Naive thymus-derived CD8-positive, alpha-beta T cell (primary cell): ENCODE measurements around the gene MYO18B. TPM values are rescaled to one million over a fixed set of nuclear protein-coding genes. Genes with fewer than 3 reads are reported as not detected.
"Not testable (repeated sequence)": the region's sequence is repeated elsewhere in the genome, so short reads cannot be mapped to it uniquely, and the experiment has no call there.

ENCODE experiments used
- ATAC-seq, 2 donors: fragments of 150-1000 bp; cut with Tn5 transposase in 1 of 2; sonication (Bioruptor Pico), chemical (Tn5 transposase) in 1 of 2; 1 replicate in 1 of 2; 2 replicates in 1 of 2; pipeline ENCODE4 v1.10.0; 2021; ENCODE audit warnings: mild to moderate bottlenecking in 2 of 2, moderate library complexity in 2 of 2
- POLR2A ChIA-PET: fragments of 350-600 bp; sonication (Branson Sonifier 250); formaldehyde crosslinking; loops from one replicate; lab custom pipeline; 2021; ENCODE audit warnings: antibody characterized with exemption; lab: Charles Lee
- DNase-seq, 10 donors: peaks; one replicate each; pipeline versions ENCODE4 v3.0.0 to v3.0.0-alpha.2; 2020 to 2022
- H3K27ac Mint-ChIP-seq, 10 donors: one replicate each; pipeline ENCODE4 v1.8.0; 2020 to 2022; ENCODE audit warnings: mild to moderate bottlenecking in 10 of 10, mixed read lengths in 10 of 10, moderate library complexity in 4 of 10, inconsistent platforms in 1 of 10
- H3K27me3 Mint-ChIP-seq, 5 donors: one replicate each; pipeline ENCODE4 v1.8.0; 2021 to 2022; ENCODE audit warnings: mixed read lengths in 5 of 5
- H3K36me3 Mint-ChIP-seq, 3 donors: one replicate each; pipeline ENCODE4 v1.8.0; 2020 to 2022; ENCODE audit warnings: mixed read lengths in 3 of 3, mild to moderate bottlenecking in 2 of 3, inconsistent platforms in 1 of 3
- H3K4me1 Mint-ChIP-seq, 4 donors: one replicate each; pipeline ENCODE4 v1.8.0; 2021 to 2022; ENCODE audit warnings: mixed read lengths in 4 of 4
- H3K4me3 Mint-ChIP-seq, 10 donors: one replicate each; pipeline ENCODE4 v1.8.0; 2020 to 2022; ENCODE audit warnings: mild to moderate bottlenecking in 10 of 10, mixed read lengths in 10 of 10, moderate library complexity in 6 of 10, inconsistent platforms in 1 of 10
- H3K9me3 Mint-ChIP-seq, 9 donors: one replicate each; pipeline ENCODE4 v1.8.0; 2020 to 2022; ENCODE audit warnings: mixed read lengths in 9 of 9, mild to moderate bottlenecking in 3 of 9, inconsistent platforms in 1 of 9, moderate library complexity in 1 of 9
- polyA plus RNA-seq, 3 donors: library from polyadenylated mRNA; unstranded; fragments of 300-500 nt; fragmentation: Illumina TruSeq; gene quantifications; one replicate each; pipeline ENCODE4 v1.2.3, GENCODE V29; 2021
- total RNA-seq, 8 experiments: library from RNA in 2 of 8; stranded (reverse) in 2 of 8; gene quantifications; one replicate each; pipeline ENCODE4 v1.2.3 and lab custom pipeline; 2021 to 2026

The MYO18B gene
- total and polyA plus RNA-seq, 5 experiments from 2014 or later = 0.14 to 1.4 (median 1.1) TPM; not detected in 2

- no peak for ATAC-seq
- no peak overlapping the region for H3K4me3 Mint-ChIP-seq
- POLR2A ChIA-PET = no interaction called here
- DNase-seq = no peak
- H3K4me1 Mint-ChIP-seq = peaks cover 11 to 17% (median 14%) of the 10 kb centered on the region in 4 donors
- no peak overlapping the region for H3K27ac Mint-ChIP-seq
- H3K36me3 Mint-ChIP-seq = no peaks in the 10 kb centered on the region
- no peaks in the 10 kb centered on the region for H3K9me3 Mint-ChIP-seq
- H3K27me3 Mint-ChIP-seq = peaks cover 0 to 23% (median 6%) of the 10 kb centered on the region in 5 donors
Observed at GRCh38 chr22:25970374-25970911, 228.5 kb downstream of the MYO18B start.

- DNase-seq (no peak), ATAC-seq (no peak)
- Mint-ChIP-seq H3K4me3 (no peak overlapping the region), H3K9me3 (no peaks in the 10 kb centered on the region), H3K27ac (no peak overlapping the region), H3K27me3 (peaks cover 0 to 23% (median 6%) of the 10 kb centered on the region in 5 donors), H3K36me3 (no peaks in the 10 kb centered on the region), H3K4me1 (peaks cover 8 to 12% (median 10%) of the 10 kb centered on the region in 4 donors)
- POLR2A ChIA-PET = no interaction called here
Observed at GRCh38 chr22:25970999-25971811, 229.2 kb downstream of the MYO18B start.

- Mint-ChIP-seq H3K4me1 (peaks cover 0 to 3% (median under 1%) of the 10 kb centered on the region in 4 donors), H3K4me3 (no peak overlapping the region)
- ATAC-seq = no peak
Observed at GRCh38 chr22:25972397-25972796, 230.4 kb downstream of the MYO18B start.

GRCh38 chr22:25976356-25976755, 234.4 kb downstream of the MYO18B start:
- no peak for ATAC-seq

More at GRCh38 chr22:25972397-25972796, 230.4 kb downstream of the MYO18B start:
- POLR2A ChIA-PET = no interaction called here
- peaks cover 0 to 23% (median 6%) of the 10 kb centered on the region in 5 donors for H3K27me3 Mint-ChIP-seq
- no peaks in the 10 kb centered on the region for H3K36me3 Mint-ChIP-seq
- no peaks in the 10 kb centered on the region for H3K9me3 Mint-ChIP-seq
- no peak for DNase-seq
- H3K27ac Mint-ChIP-seq = no peak overlapping the region

GRCh38 chr22:25979968-25980367, 238.0 kb downstream of the MYO18B start:
- DNase-seq (no peak), ATAC-seq (no peak)
- Mint-ChIP-seq H3K4me1 (no peaks in the 10 kb centered on the region), H3K27ac (no peak overlapping the region), H3K9me3 (peaks cover 0 to 2% (median 0%) of the 10 kb centered on the region in 9 donors), H3K4me3 (no peak overlapping the region), H3K36me3 (no peaks in the 10 kb centered on the region), H3K27me3 (peaks cover 7 to 38% (median 10%) of the 10 kb centered on the region in 5 donors)
- POLR2A ChIA-PET = no interaction called here

More at GRCh38 chr22:25976356-25976755, 234.4 kb downstream of the MYO18B start:
- H3K36me3 Mint-ChIP-seq = no peaks in the 10 kb centered on the region
- H3K4me3 Mint-ChIP-seq = no peak overlapping the region
- DNase-seq = no peak
- no peaks in the 10 kb centered on the region for H3K4me1 Mint-ChIP-seq
- peaks cover 7 to 49% (median 15%) of the 10 kb centered on the region in 5 donors for H3K27me3 Mint-ChIP-seq
- POLR2A ChIA-PET = no interaction called here
- H3K27ac Mint-ChIP-seq = no peak overlapping the region
- no peaks in the 10 kb centered on the region for H3K9me3 Mint-ChIP-seq

- H3K27ac Mint-ChIP-seq, ATAC-seq, DNase-seq, H3K4me3 Mint-ChIP-seq, H3K4me1 Mint-ChIP-seq, H3K36me3 Mint-ChIP-seq, H3K9me3 Mint-ChIP-seq, POLR2A ChIA-PET: not testable (repeated sequence)
- peaks cover 2 to 38% (median 10%) of the 10 kb centered on the region in 5 donors for H3K27me3 Mint-ChIP-seq
Observed at GRCh38 chr22:25984911-25985310, 242.9 kb downstream of the MYO18B start.

GRCh38 chr22:25987948-25988347, 246.0 kb downstream of the MYO18B start:
- Mint-ChIP-seq H3K4me3 (peak overlapping the region in 6 of 10 donors; percentile 2 to 60 (median 42)), H3K27ac (peak overlapping the region in 3 of 10 donors; percentile 16 to 81 (median 63)), H3K9me3 (peaks cover 0 to 3% (median 0%) of the 10 kb centered on the region in 9 donors), H3K27me3 (peaks cover 2 to 14% (median 9%) of the 10 kb centered on the region in 5 donors), H3K36me3 (no peaks in the 10 kb centered on the region), H3K4me1 (peaks cover 6 to 8% (median 7%) of the 10 kb centered on the region in 4 donors)
- DNase-seq (peak in 1 of 10 donors; percentile 5), ATAC-seq (peak in 1 of 2 donors; percentile 46)
- POLR2A ChIA-PET = interaction anchor here (0.6 kb wide), 1 partner anchor 78 kb away, joined by 8 read pairs; no protein-coding TSS in a partner anchor

GRCh38 chr22:25990940-25991339, 249.0 kb downstream of the MYO18B start:
- ATAC-seq (no peak), DNase-seq (no peak)
- Mint-ChIP-seq H3K36me3 (no peaks in the 10 kb centered on the region), H3K9me3 (peaks cover 0 to 3% (median 0%) of the 10 kb centered on the region in 9 donors), H3K27ac (no peak overlapping the region), H3K4me1 (peaks cover 6 to 8% (median 7%) of the 10 kb centered on the region in 4 donors), H3K27me3 (peaks cover 2 to 10% (median 6%) of the 10 kb centered on the region in 5 donors), H3K4me3 (no peak overlapping the region)
- POLR2A ChIA-PET = no interaction called here

- no peak for ATAC-seq
- no peak overlapping the region for H3K27ac Mint-ChIP-seq
- POLR2A ChIA-PET = no interaction called here
- H3K9me3 Mint-ChIP-seq = peaks cover 0 to 3% (median 0%) of the 10 kb centered on the region in 9 donors
- H3K4me1 Mint-ChIP-seq = peaks cover 6 to 8% (median 7%) of the 10 kb centered on the region in 4 donors
- peaks cover 0 to 15% (median 13%) of the 10 kb centered on the region in 5 donors for H3K27me3 Mint-ChIP-seq
- H3K4me3 Mint-ChIP-seq = no peak overlapping the region
- no peak for DNase-seq
- H3K36me3 Mint-ChIP-seq = no peaks in the 10 kb centered on the region
Observed at GRCh38 chr22:25992331-25992730, 250.3 kb downstream of the MYO18B start.

GRCh38 chr22:25996669-25997068, 254.7 kb downstream of the MYO18B start:
- peaks cover 4 to 24% (median 14%) of the 10 kb centered on the region in 5 donors for H3K27me3 Mint-ChIP-seq
- no peak overlapping the region for H3K27ac Mint-ChIP-seq
- POLR2A ChIA-PET = no interaction called here
- no peaks in the 10 kb centered on the region for H3K36me3 Mint-ChIP-seq
- ATAC-seq = no peak
- H3K4me1 Mint-ChIP-seq = peaks cover 0 to 2% (median 0%) of the 10 kb centered on the region in 4 donors
- peaks cover 0 to 9% (median 0%) of the 10 kb centered on the region in 9 donors for H3K9me3 Mint-ChIP-seq
- DNase-seq = no peak
- H3K4me3 Mint-ChIP-seq = no peak overlapping the region

GRCh38 chr22:25997886-25998775, 256.1 kb downstream of the MYO18B start:
- Mint-ChIP-seq H3K4me3 (no peak overlapping the region), H3K36me3 (no peaks in the 10 kb centered on the region)
- POLR2A ChIA-PET = no interaction called here

GRCh38 chr22:26002456-26002855, 260.5 kb downstream of the MYO18B start:
- DNase-seq = no peak
- H3K4me3 Mint-ChIP-seq = no peak overlapping the region
- H3K36me3 Mint-ChIP-seq = peaks cover 0 to 6% (median 0%) of the 10 kb centered on the region in 3 donors
- peaks cover 0 to 2% (median 0%) of the 10 kb centered on the region in 4 donors for H3K4me1 Mint-ChIP-seq
- POLR2A ChIA-PET = no interaction called here
- H3K27me3 Mint-ChIP-seq = peaks cover 4 to 15% (median 8%) of the 10 kb centered on the region in 5 donors
- peaks cover 0 to 21% (median 9%) of the 10 kb centered on the region in 9 donors for H3K9me3 Mint-ChIP-seq
- no peak for ATAC-seq
- no peak overlapping the region for H3K27ac Mint-ChIP-seq

More at GRCh38 chr22:25997886-25998775, 256.1 kb downstream of the MYO18B start:
- Mint-ChIP-seq H3K27me3 (peaks cover 4 to 27% (median 15%) of the 10 kb centered on the region in 5 donors), H3K4me1 (peaks cover 0 to 2% (median 0%) of the 10 kb centered on the region in 4 donors), H3K9me3 (peaks cover 0 to 17% (median 0%) of the 10 kb centered on the region in 9 donors), H3K27ac (no peak overlapping the region)
- no peak for DNase-seq
- no peak for ATAC-seq
